Inflammatory macrophage treated with lipopolysaccharide for 4 hours (primary cell): ENCODE results near the gene COL11A2.

Experiments
- DNase-seq: peaks from one replicate; pipeline ENCODE4 v3.0.0-alpha.2; 2020

COL11A2 gene

GRCh38 chr6:33191383-33192104 lies 723 bp downstream of the COL11A2 start:
- no peak for DNase-seq

- no peak for DNase-seq
Observed at GRCh38 chr6:33190504-33191107, 1.7 kb downstream of the COL11A2 start.

- no peak for DNase-seq
Observed at GRCh38 chr6:33189625-33190448, 2.4 kb downstream of the COL11A2 start.

GRCh38 chr6:33189164-33189563 lies 3.1 kb downstream of the COL11A2 start:
- DNase-seq: no peak

GRCh38 chr6:33187809-33188208 lies 4.5 kb downstream of the COL11A2 start:
- no peak for DNase-seq

- DNase-seq: no peak
Observed at GRCh38 chr6:33185654-33186187, 6.5 kb downstream of the COL11A2 start.

GRCh38 chr6:33185190-33185589 lies 7.1 kb downstream of the COL11A2 start:
- DNase-seq: no peak

- DNase-seq: peak; percentile 26
Observed at GRCh38 chr6:33183071-33183683, 9.1 kb downstream of the COL11A2 start.

- DNase-seq: no peak
Observed at GRCh38 chr6:33181141-33181540, 11.1 kb downstream of the COL11A2 start.

GRCh38 chr6:33178755-33179475 lies 13.4 kb downstream of the COL11A2 start:
- DNase-seq: no peak

GRCh38 chr6:33177552-33178446 lies 14.5 kb downstream of the COL11A2 start:
- no peak for DNase-seq

GRCh38 chr6:33176906-33177305 lies 15.4 kb downstream of the COL11A2 start:
- no peak for DNase-seq

- DNase-seq: no peak
Observed at GRCh38 chr6:33175436-33176069, 16.7 kb downstream of the COL11A2 start.

- DNase-seq: no peak
Observed at GRCh38 chr6:33174784-33175183, 17.5 kb downstream of the COL11A2 start.

- no peak for DNase-seq
Observed at GRCh38 chr6:33173535-33174180, 18.6 kb downstream of the COL11A2 start.

GRCh38 chr6:33172688-33173534 lies 19.4 kb downstream of the COL11A2 start:
- DNase-seq: peak; percentile 41

GRCh38 chr6:33171880-33172687 lies 20.2 kb downstream of the COL11A2 start:
- no peak for DNase-seq
